Progenitor cell of endocrine pancreas (in vitro differentiated cells): ENCODE measurements around the gene NAV3. TPM values are rescaled to one million over a fixed set of nuclear protein-coding genes. Genes with fewer than 3 reads are reported as not detected.

Source experiments
- DNase-seq: peaks from one replicate; pipeline ENCODE4 v3.0.0; 2021; ENCODE audit warnings: low spot score; ENCODE audit not compliant: unreplicated experiment
- H3K27ac Mint-ChIP-seq: 2 replicates; pipeline ENCODE4 v1.8.0; 2021; ENCODE audit warnings: mild to moderate bottlenecking, moderate library complexity, mixed read lengths
- H3K27me3 Mint-ChIP-seq: 2 replicates; pipeline ENCODE4 v1.8.0; 2021; ENCODE audit warnings: mixed read lengths
- H3K36me3 Mint-ChIP-seq: 2 replicates; pipeline ENCODE4 v1.8.0; 2022; ENCODE audit warnings: mixed read lengths; ENCODE audit not compliant: insufficient read depth
- H3K4me1 Mint-ChIP-seq: 2 replicates; pipeline ENCODE4 v1.8.0; 2021; ENCODE audit warnings: low read depth, mixed read lengths
- H3K4me3 Mint-ChIP-seq: 2 replicates; pipeline ENCODE4 v1.8.0; 2021; ENCODE audit warnings: low read depth, mild to moderate bottlenecking, moderate library complexity, mixed read lengths
- H3K9me3 Mint-ChIP-seq: 2 replicates; pipeline ENCODE4 v1.8.0; 2021; ENCODE audit warnings: low read depth, mixed read lengths
- total RNA-seq: library from RNA; stranded (reverse); gene quantifications from 2 replicates; pipeline ENCODE4 v1.2.1, GENCODE V29; 2021
- TF ChIP-seq, protein P1 (sequence below): fragments of 200-600 bp; sonication (generic); IDR thresholded peaks from one replicate; pipeline ENCODE4 v1.5.0; 2021; ENCODE audit warnings: antibody characterized with exemption, mild to moderate bottlenecking; ENCODE audit not compliant: unreplicated experiment

The NAV3 gene
- total RNA-seq, 1 donor from 2014 or later, result 11.5 TPM

DNA sequence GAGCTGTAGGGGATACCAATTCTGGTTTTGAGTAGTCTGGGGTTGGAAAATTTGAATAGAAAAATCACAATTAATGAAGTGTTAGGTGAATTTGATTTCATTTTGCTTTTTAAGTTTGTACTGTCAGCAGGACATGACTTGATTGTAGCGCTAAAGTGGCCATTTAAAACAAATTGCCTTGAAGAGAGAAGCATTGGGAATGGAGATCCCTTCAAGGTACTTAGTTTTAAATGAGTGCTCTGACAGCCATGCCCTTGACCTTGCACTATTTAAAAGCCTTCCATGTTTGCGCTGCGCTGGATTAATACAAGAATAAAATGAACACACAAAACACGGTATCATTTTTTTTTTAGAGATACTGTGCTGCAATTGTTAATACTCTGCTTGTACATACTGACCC lies 345.9 kb downstream of the NAV3 start:
- TF ChIP-seq, protein P1, sequence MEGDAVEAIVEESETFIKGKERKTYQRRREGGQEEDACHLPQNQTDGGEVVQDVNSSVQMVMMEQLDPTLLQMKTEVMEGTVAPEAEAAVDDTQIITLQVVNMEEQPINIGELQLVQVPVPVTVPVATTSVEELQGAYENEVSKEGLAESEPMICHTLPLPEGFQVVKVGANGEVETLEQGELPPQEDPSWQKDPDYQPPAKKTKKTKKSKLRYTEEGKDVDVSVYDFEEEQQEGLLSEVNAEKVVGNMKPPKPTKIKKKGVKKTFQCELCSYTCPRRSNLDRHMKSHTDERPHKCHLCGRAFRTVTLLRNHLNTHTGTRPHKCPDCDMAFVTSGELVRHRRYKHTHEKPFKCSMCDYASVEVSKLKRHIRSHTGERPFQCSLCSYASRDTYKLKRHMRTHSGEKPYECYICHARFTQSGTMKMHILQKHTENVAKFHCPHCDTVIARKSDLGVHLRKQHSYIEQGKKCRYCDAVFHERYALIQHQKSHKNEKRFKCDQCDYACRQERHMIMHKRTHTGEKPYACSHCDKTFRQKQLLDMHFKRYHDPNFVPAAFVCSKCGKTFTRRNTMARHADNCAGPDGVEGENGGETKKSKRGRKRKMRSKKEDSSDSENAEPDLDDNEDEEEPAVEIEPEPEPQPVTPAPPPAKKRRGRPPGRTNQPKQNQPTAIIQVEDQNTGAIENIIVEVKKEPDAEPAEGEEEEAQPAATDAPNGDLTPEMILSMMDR, result no peak
- Mint-ChIP-seq H3K4me3 (no peak overlapping the region), H3K27ac (no peak overlapping the region), H3K4me1 (no peaks in the 10 kb centered on the region), H3K36me3 (no peaks in the 10 kb centered on the region), H3K9me3 (no peaks in the 10 kb centered on the region), H3K27me3 (no peaks in the 10 kb centered on the region)
- no peak for DNase-seq

DNA sequence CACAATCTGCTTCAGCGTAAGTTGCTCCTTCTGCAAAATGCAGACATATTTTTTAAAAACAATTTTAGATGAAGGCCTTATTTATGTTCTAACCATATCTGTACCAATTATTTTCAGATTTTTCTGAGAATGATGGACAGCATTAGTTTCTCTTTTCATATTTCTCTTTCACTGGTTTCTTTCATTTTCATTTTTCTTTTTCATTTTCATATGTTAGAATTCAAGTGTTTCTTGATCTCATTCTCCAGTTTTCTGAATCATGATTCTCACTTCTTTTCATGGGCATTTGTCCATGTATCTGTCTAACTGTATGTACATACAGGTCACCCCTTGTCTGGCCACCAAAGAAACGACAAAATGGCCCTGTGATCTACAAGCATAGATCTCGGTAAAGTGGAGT lies 346.6 kb downstream of the NAV3 start:
- TF ChIP-seq, protein P1, result no peak
- Mint-ChIP-seq H3K36me3 (no peaks in the 10 kb centered on the region), H3K27ac (no peak overlapping the region), H3K9me3 (no peaks in the 10 kb centered on the region), H3K27me3 (no peaks in the 10 kb centered on the region), H3K4me3 (no peak overlapping the region), H3K4me1 (no peaks in the 10 kb centered on the region)
- no peak for DNase-seq

DNA sequence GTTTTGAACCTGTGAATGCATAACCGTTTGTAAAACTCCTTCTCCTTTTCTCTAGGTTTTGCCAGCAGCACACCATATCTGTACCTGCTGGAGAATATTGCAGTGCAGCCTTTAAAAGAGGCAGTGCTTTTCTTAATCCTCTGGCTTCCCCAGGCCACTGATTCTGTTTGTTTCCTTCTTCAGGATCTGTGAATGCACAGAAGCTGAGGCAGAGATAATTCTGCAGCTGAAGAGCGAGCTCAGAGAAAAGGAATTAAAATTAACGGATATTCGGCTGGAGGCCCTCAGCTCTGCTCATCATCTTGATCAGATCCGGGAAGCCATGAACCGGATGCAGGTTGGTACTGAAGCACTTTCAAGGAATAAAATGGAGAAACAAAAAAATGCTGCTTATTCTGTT lies 348.7 kb downstream of the NAV3 start:
- no peak for DNase-seq
- Mint-ChIP-seq H3K4me1 (no peaks in the 10 kb centered on the region), H3K9me3 (no peaks in the 10 kb centered on the region), H3K27ac (no peak overlapping the region), H3K27me3 (no peaks in the 10 kb centered on the region), H3K4me3 (no peak overlapping the region), H3K36me3 (no peaks in the 10 kb centered on the region)
- TF ChIP-seq, protein P1, result no peak

DNA sequence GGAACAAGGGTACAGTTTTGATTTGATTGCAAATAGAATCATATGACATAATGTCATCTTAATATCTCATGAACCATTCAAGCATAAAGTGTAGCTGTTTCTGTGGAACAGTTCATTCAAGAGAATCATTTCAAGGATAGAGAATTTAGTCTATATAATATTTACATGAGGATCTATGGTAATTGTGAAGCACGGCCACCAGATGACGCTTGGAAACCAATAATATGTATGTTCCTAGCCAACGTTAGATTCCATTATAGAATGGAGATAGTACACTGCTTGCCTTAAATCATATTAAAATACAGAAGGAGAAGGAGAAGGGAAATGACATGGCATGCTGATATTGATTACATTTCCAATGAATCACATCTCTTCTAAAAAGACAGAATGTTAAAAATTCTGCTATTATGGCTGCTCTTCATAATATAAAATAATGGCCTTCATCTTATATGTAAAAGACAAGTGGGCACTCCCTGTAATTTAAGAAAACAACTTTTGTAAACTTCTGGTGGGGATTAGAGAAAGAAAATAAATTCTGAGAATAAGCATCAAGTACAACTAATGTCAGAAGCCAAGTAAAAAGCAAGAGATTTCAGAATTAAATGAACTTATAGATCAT lies 351.0 kb downstream of the NAV3 start:
- Mint-ChIP-seq H3K9me3 (no peaks in the 10 kb centered on the region), H3K4me3 (no peak overlapping the region), H3K36me3 (no peaks in the 10 kb centered on the region), H3K27ac (no peak overlapping the region), H3K4me1 (no peaks in the 10 kb centered on the region), H3K27me3 (no peaks in the 10 kb centered on the region)
- no peak for DNase-seq
- TF ChIP-seq, protein P1, result peak; percentile 65

DNA sequence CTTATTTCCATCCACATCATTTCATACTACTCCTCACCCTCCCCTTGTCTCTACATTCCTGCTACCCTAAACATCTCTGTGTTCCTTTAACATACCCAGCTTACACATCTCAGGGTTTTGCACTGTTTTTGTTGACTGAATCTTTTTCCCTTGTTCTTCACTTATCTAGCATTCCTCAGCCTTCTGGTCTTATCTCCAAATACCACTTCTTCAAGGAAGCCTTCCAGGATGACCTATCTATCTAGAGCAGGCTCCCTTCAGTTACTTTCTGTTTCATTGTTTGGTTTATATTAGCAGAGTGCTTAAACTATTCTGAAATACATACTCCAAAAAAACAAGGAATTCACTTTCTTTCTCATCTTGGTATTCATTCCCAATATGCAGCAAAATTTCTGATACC lies 353.1 kb downstream of the NAV3 start:
- no peak for DNase-seq
- TF ChIP-seq, protein P1, result no peak
- no peak overlapping the region for H3K27ac Mint-ChIP-seq
- no peaks in the 10 kb centered on the region for H3K4me1 Mint-ChIP-seq
- no peak overlapping the region for H3K4me3 Mint-ChIP-seq
- no peaks in the 10 kb centered on the region for H3K9me3 Mint-ChIP-seq
- H3K36me3 Mint-ChIP-seq, result no peaks in the 10 kb centered on the region
- no peaks in the 10 kb centered on the region for H3K27me3 Mint-ChIP-seq
